Panc1 (cell line): ENCODE measurements around the gene NUTM2F. TPM values are rescaled to one million over a fixed set of nuclear protein-coding genes. Genes with fewer than 3 reads are reported as not detected.

ENCODE experiments used
- ATAC-seq: fragments of 200-7000 bp; cut with Tn5 transposase; 2 replicates; pipeline ENCODE4 v1.9.1; 2020; ENCODE audit warnings: mild to moderate bottlenecking, moderate library complexity
- BruUV-seq: library from RNA; stranded (reverse); fragments of 400-500 nt; replicated peaks from 2 replicates; lab custom pipeline; 2021; lab: Mats Ljungman, UMichigan
- CTCF ChIA-PET: fragments of 300-600 bp; sonication (Branson Sonifier 250); formaldehyde crosslinking; loops from one replicate; lab custom pipeline; 2022; ENCODE audit warnings: antibody characterized with exemption; lab: Charles Lee
- POLR2A ChIA-PET: fragments of 300-600 bp; sonication (Branson Sonifier 250); formaldehyde crosslinking; loops from one replicate; lab custom pipeline; 2022; ENCODE audit warnings: antibody characterized with exemption; lab: Charles Lee
- DNase-seq: peaks from one replicate; pipeline ENCODE4 v3.0.0-alpha.2; 2010; ENCODE audit warnings: low read depth, low spot score
- H3K27ac ChIP-seq: 2 replicates; pipeline ENCODE4 v1.5.1; 2011; ENCODE audit warnings: mild to moderate bottlenecking, low read length, inconsistent platforms
- H3K27me3 ChIP-seq: fragments of 200-500 bp; sonication (Bioruptor generic); 2 replicates; pipeline ENCODE4 v1.6.0; 2014; ENCODE audit warnings: low read length, inconsistent platforms; ENCODE audit not compliant: control insufficient read depth, insufficient read depth
- H3K36me3 ChIP-seq: fragments of 200-500 bp; sonication (Bioruptor generic); 2 replicates; pipeline ENCODE4 v1.5.1; 2014; ENCODE audit warnings: inconsistent platforms, mild to moderate bottlenecking, low read length, moderate library complexity; ENCODE audit not compliant: control insufficient read depth, insufficient read depth
- H3K4me1 ChIP-seq: 2 replicates; pipeline ENCODE4 v1.5.1; 2011; ENCODE audit warnings: inconsistent platforms, mild to moderate bottlenecking, low read length, moderate library complexity; ENCODE audit not compliant: control insufficient read depth, insufficient read depth
- H3K4me3 ChIP-seq, 2 experiments: 2 replicates each; pipeline ENCODE4 v1.5.1; 2011 to 2012; ENCODE audit warnings: low read depth in 2 of 2, low read length in 2 of 2, mild to moderate bottlenecking in 2 of 2, inconsistent platforms in 1 of 2, moderate library complexity in 1 of 2
- H3K9me3 ChIP-seq: fragments of 200-500 bp; sonication (Bioruptor generic); 2 replicates; pipeline ENCODE4 v1.5.1; 2014; ENCODE audit warnings: low read depth, mild to moderate bottlenecking, inconsistent platforms, low read length, moderate library complexity; ENCODE audit not compliant: control insufficient read depth, insufficient read depth
- CTCF ChIP-seq: fragments of 450-650 bp; IDR thresholded peaks from 2 replicates; pipeline ENCODE4 v1.5.1; 2017; ENCODE audit warnings: mild to moderate bottlenecking
- POLR2AphosphoS5 ChIP-seq: IDR thresholded peaks from 2 replicates; pipeline ENCODE4 v1.6.1; 2012; ENCODE audit warnings: mild to moderate bottlenecking, low read depth, low read length, moderate library complexity
- REST ChIP-seq, 2 experiments: IDR thresholded peaks; 2 replicates each; pipeline ENCODE4 v1.6.1; 2011 to 2012; ENCODE audit warnings: low read depth in 2 of 2, control low read depth in 1 of 2, low read length in 1 of 2, mild to moderate bottlenecking in 1 of 2, moderate library complexity in 1 of 2; ENCODE audit not compliant: insufficient read depth in 1 of 2
- SIN3A ChIP-seq: IDR thresholded peaks from 2 replicates; pipeline ENCODE4 v1.6.1; 2012; ENCODE audit warnings: low read depth, mild to moderate bottlenecking, low read length, moderate library complexity, borderline replicate concordance; ENCODE audit not compliant: insufficient read depth
- TCF7L2 ChIP-seq: IDR thresholded peaks from 2 replicates; pipeline ENCODE4 v1.6.1; 2011; ENCODE audit warnings: mild to moderate bottlenecking, low read depth, low read length, inconsistent platforms
- in situ Hi-C: cut with HindIII; loops from 2 replicates; pipeline ENCODE4 v1.10.0; 2016; ENCODE audit warnings: low sequenced_read_pairs, low pct_unique_long_range_greater_than_20kb
- intact Hi-C: fragments of 100-400 bp; cut with micrococcal nuclease; formaldehyde crosslinking; loops from one replicate; pipeline ENCODE4 v1.10.0; 2022; ENCODE audit not compliant: unreplicated experiment
- total RNA-seq: library from RNA; stranded (reverse); gene quantifications from one replicate; pipeline ENCODE4 v1.2.1, GENCODE V29; 2021; ENCODE audit not compliant: unreplicated experiment

The NUTM2F gene
- total RNA-seq, 1 experiment from 2014 or later: not detected

- Histone ChIP-seq H3K27ac (no peak overlapping the region), H3K4me1 (no peaks in the 10 kb centered on the region), H3K4me3 (no peak overlapping the region), H3K36me3 (no peaks in the 10 kb centered on the region), H3K27me3 (no peaks in the 10 kb centered on the region), H3K9me3 (no peaks in the 10 kb centered on the region)
- TF ChIP-seq TCF7L2 (no peak), SIN3A (no peak), POLR2AphosphoS5 (no peak), REST (IDR thresholded peaks at IDR 0.05; ENCODE audit: insufficient read depth in 1 of 2, low read depth in 2 of 2, low read length in 1 of 2) (no peak), CTCF (no peak)
- BruUV-seq: no TSS peak
- no peak for ATAC-seq
- intact Hi-C loops (no loop called here), in situ Hi-C loops (no loop called here)
- CTCF ChIA-PET: no interaction called here
- POLR2A ChIA-PET: no interaction called here
- DNase-seq: no peak
These were observed 26.9 kb downstream of the NUTM2F start for GRCh38 chr9:94301583-94301982.

GRCh38 chr9:94300470-94301301 is 27.8 kb downstream of the NUTM2F start:
- ChIA-PET CTCF (no interaction called here), POLR2A (no interaction called here)
- Histone ChIP-seq H3K9me3 (no peaks in the 10 kb centered on the region), H3K27me3 (no peaks in the 10 kb centered on the region), H3K4me1 (no peaks in the 10 kb centered on the region), H3K4me3 (no peak overlapping the region), H3K36me3 (no peaks in the 10 kb centered on the region), H3K27ac (no peak overlapping the region)
- intact Hi-C loops: no loop called here
- no peak for TF ChIP-seq CTCF
- TF ChIP-seq SIN3A: no peak
- no peak for TF ChIP-seq POLR2AphosphoS5
- no peak for TF ChIP-seq TCF7L2
- no peak for TF ChIP-seq REST (IDR thresholded peaks at IDR 0.05; ENCODE audit: insufficient read depth in 1 of 2, low read depth in 2 of 2, low read length in 1 of 2)
- DNase-seq: no peak
- BruUV-seq: no TSS peak
- ATAC-seq: no peak
- in situ Hi-C loops: no loop called here
